GM12865 (cell line): Measurements from ENCODE around the gene CGA.

Source experiments
- DNase-seq: peaks from one replicate; pipeline ENCODE4 v3.0.0; 2010; ENCODE audit warnings: low read depth
- H3K4me3 ChIP-seq: 2 replicates; pipeline ENCODE4 v1.5.1; 2011; ENCODE audit warnings: mild to moderate bottlenecking, low read depth, low read length, control low read depth
- CTCF ChIP-seq: IDR thresholded peaks from 2 replicates; pipeline ENCODE4 v1.5.1; 2011; ENCODE audit warnings: low read length, control low read depth, low read depth, inconsistent platforms; ENCODE audit not compliant: insufficient read depth; ENCODE audit errors: missing control alignments

CGA gene

GRCh38 chr6:87074101-87074621 lies 20.7 kb downstream of the CGA start:
- DNase-seq, result no peak
- TF ChIP-seq CTCF, result no peak
- H3K4me3 ChIP-seq, result no peak overlapping the region

- no peak for TF ChIP-seq CTCF
- H3K4me3 ChIP-seq, result no peak overlapping the region
- peak; percentile 17 for DNase-seq
Measured at GRCh38 chr6:87071683-87072082, 23.2 kb downstream of the CGA start.

GRCh38 chr6:87070741-87071140 lies 24.2 kb downstream of the CGA start:
- TF ChIP-seq CTCF, result no peak
- DNase-seq, result no peak
- H3K4me3 ChIP-seq, result no peak overlapping the region

- H3K4me3 ChIP-seq, result no peak overlapping the region
- TF ChIP-seq CTCF, result no peak
- DNase-seq, result no peak
Measured at GRCh38 chr6:87068795-87069194, 26.1 kb downstream of the CGA start.

- TF ChIP-seq CTCF, result peak; percentile 50
- peak overlapping the region; percentile 38 for H3K4me3 ChIP-seq
- peak; percentile 84 for DNase-seq
Measured at GRCh38 chr6:87066449-87067333, 28.2 kb downstream of the CGA start.

- no peak for TF ChIP-seq CTCF
- no peak overlapping the region for H3K4me3 ChIP-seq
- DNase-seq, result no peak
Measured at GRCh38 chr6:87065117-87065516, 29.8 kb downstream of the CGA start.
